ENCODE data around the gene RNASE9.
"Not testable (repeated sequence)": the region's sequence is repeated elsewhere in the genome, so short reads cannot be mapped to it uniquely, and the experiment has no call there.

The RNASE9 gene

GRCh38 chr14:20515846-20516245 is 45.0 kb downstream of the RNASE9 start:
- no peak for DNase-seq

DNA sequence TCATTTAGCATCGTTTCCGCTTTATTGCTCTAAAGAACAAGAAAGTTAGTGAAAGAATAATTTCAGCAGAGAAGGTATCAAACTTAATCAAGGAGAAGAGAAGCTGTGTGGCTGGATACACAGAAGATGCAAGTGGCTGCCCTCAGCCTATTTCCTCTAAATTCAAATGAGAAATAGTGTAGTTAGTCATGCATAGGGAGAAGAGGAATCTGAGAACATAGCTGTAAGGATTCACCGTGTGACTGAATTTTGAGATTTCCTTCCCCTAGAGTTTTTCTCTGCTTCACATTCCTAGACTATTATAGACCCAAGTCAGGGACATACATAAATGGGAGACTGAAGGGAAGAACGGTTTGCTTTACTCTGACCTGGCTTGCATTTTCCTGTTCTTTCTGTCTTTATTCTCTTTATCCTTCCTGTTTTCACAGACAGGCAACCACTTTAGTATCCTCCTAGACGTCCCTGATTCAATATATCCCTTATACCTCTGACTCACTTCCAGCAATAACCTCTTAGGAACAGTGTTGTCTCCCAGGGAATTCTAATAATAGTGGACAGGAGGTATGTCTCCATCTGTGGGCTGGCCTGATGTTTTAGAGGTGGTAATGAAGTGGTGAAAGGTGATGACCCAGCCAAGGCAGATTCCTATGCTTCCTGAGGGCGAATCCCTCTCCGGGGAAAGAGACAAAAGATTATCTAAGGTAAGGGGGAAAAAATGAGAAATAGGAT is 48.5 kb downstream of the RNASE9 start:
- DNase-seq = no peak

DNA sequence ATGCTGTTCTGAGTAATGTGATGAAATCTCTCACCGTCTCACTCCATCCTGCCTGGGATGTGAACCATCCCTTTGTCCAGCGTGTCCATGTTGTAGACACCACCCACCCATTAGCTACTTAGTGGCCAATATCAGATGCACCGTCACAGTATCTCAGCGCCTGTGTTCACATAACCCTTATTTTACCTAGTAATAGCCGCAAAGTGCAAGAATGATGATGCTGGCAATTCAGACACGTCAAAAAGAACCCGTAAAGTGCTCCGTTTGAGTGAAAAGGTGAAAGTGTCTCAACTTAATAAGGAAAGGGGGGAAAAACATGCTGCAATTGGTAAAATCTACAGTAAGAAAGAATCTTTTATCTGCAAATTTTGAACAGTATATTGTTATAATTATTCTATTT is 52.5 kb downstream of the RNASE9 start:
- no peak for DNase-seq

GRCh38 chr14:20507537-20507936 is 53.3 kb downstream of the RNASE9 start:
- DNase-seq = not testable (repeated sequence)

DNA sequence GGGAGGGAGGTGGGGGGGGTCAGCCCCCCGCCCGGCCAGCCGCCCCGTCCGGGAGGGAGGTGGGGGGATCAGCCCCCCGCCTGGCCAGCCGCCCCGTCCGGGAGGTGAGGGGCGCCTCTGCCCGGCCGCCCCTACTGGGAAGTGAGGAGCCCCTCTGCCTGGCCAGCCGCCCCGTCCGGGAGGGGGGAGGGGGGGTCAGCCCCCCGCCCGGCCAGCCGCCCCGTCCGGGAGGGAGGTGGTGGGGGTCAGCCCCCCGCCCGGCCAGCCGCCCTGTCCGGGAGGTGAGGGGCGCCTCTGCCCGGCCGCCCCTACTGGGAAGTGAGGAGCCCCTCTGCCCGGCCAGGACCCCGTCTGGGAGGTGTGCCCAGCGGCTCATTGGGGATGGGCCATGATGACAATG is 54.1 kb downstream of the RNASE9 start:
- not testable (repeated sequence) for DNase-seq

- not testable (repeated sequence) for DNase-seq
Measured at GRCh38 chr14:20506276-20506675, 54.6 kb downstream of the RNASE9 start.

Data from stimulated activated CD4-positive, alpha-beta T cell treated with anti-CD3 and anti-CD28 coated beads, Interleukin-2, amount 100 ng/mL, for 24 hours (primary cell).